WERI-Rb-1 (cell line): Measurements from ENCODE around the gene USP1.

ENCODE experiments used
- DNase-seq: peaks from one replicate; pipeline ENCODE4 v3.0.0-alpha.2; 2020
- H3K27ac ChIP-seq: fragments of 250-450 bp; sonication (Bioruptor Pico); 2 replicates; pipeline ENCODE4 v1.5.1; 2020; ENCODE audit warnings: mild to moderate bottlenecking, moderate library complexity
- H3K27me3 ChIP-seq: fragments of 250-450 bp; sonication (Bioruptor Pico); 2 replicates; pipeline ENCODE4 v1.5.1; 2021; ENCODE audit warnings: mild to moderate bottlenecking, low read depth, moderate library complexity; ENCODE audit not compliant: insufficient read depth, severe bottlenecking
- H3K36me3 ChIP-seq: fragments of 250-450 bp; sonication (Bioruptor Pico); 2 replicates; pipeline ENCODE4 v1.5.1; 2020; ENCODE audit warnings: mild to moderate bottlenecking, moderate library complexity
- H3K4me3 ChIP-seq: 2 replicates; pipeline ENCODE4 v1.5.1; 2011; ENCODE audit warnings: low read depth, mild to moderate bottlenecking, control low read depth, low read length
- H3K9me3 ChIP-seq: fragments of 250-450 bp; sonication (Bioruptor Pico); 2 replicates; pipeline ENCODE4 v1.5.1; 2021; ENCODE audit warnings: mild to moderate bottlenecking, moderate library complexity; ENCODE audit not compliant: severe bottlenecking
- CTCF ChIP-seq: IDR thresholded peaks from 2 replicates; pipeline ENCODE4 v1.5.1; 2011; ENCODE audit warnings: low read depth, mild to moderate bottlenecking, control low read depth, inconsistent platforms, low read length

Gene USP1

GRCh38 chr1:62405247-62405646 lies 31.6 kb upstream of the USP1 start:
- TF ChIP-seq CTCF = no peak
- H3K36me3 ChIP-seq = no peaks in the 10 kb centered on the region
- no peaks in the 10 kb centered on the region for H3K9me3 ChIP-seq
- DNase-seq = no peak
- H3K4me3 ChIP-seq = no peak overlapping the region
- H3K27me3 ChIP-seq = no peaks in the 10 kb centered on the region
- no peak overlapping the region for H3K27ac ChIP-seq

GRCh38 chr1:62406576-62406975 lies 30.3 kb upstream of the USP1 start:
- Histone ChIP-seq H3K27ac (no peak overlapping the region), H3K4me3 (no peak overlapping the region), H3K27me3 (no peaks in the 10 kb centered on the region), H3K36me3 (no peaks in the 10 kb centered on the region), H3K9me3 (no peaks in the 10 kb centered on the region)
- no peak for DNase-seq
- no peak for TF ChIP-seq CTCF

- H3K36me3 ChIP-seq = no peaks in the 10 kb centered on the region
- TF ChIP-seq CTCF = peak; percentile 41; the same call in 1 of the 2 replicates
- no peaks in the 10 kb centered on the region for H3K27me3 ChIP-seq
- no peaks in the 10 kb centered on the region for H3K9me3 ChIP-seq
- no peak overlapping the region for H3K27ac ChIP-seq
- no peak overlapping the region for H3K4me3 ChIP-seq
- DNase-seq = peak; percentile 22
These were observed 29.3 kb upstream of the USP1 start for GRCh38 chr1:62407398-62408009.

GRCh38 chr1:62415687-62416086 lies 21.2 kb upstream of the USP1 start:
- Histone ChIP-seq H3K9me3 (no peaks in the 10 kb centered on the region), H3K4me3 (no peak overlapping the region), H3K27me3 (no peaks in the 10 kb centered on the region), H3K36me3 (no peaks in the 10 kb centered on the region), H3K27ac (no peak overlapping the region)
- TF ChIP-seq CTCF = no peak
- DNase-seq = no peak

GRCh38 chr1:62417351-62417999 lies 19.4 kb upstream of the USP1 start:
- TF ChIP-seq CTCF = no peak
- no peaks in the 10 kb centered on the region for H3K9me3 ChIP-seq
- H3K4me3 ChIP-seq = no peak overlapping the region
- DNase-seq = no peak
- no peak overlapping the region for H3K27ac ChIP-seq
- H3K27me3 ChIP-seq = no peaks in the 10 kb centered on the region
- no peaks in the 10 kb centered on the region for H3K36me3 ChIP-seq

- no peaks in the 10 kb centered on the region for H3K9me3 ChIP-seq
- H3K27me3 ChIP-seq = no peaks in the 10 kb centered on the region
- H3K36me3 ChIP-seq = no peaks in the 10 kb centered on the region
These were observed 16.6 kb upstream of the USP1 start for GRCh38 chr1:62420214-62420613.

More at GRCh38 chr1:62420214-62420613, 16.6 kb upstream of the USP1 start:
- TF ChIP-seq CTCF = no peak
- Histone ChIP-seq H3K4me3 (no peak overlapping the region), H3K27ac (no peak overlapping the region)
- DNase-seq = no peak
